Lower leg skin (tissue), 3 donors: ENCODE data around the gene ZNF888.

Experiments used
- CTCF ChIP-seq, 3 donors: fragments of 450-650 bp; IDR thresholded peaks; one replicate each; pipeline ENCODE4 v1.5.1; 2016; ENCODE audit warnings: antibody characterized with exemption in 3 of 3, mild to moderate bottlenecking in 3 of 3, moderate library complexity in 2 of 3
- POLR2A ChIP-seq, 2 donors: fragments of 450-650 bp; IDR thresholded peaks; one replicate each; pipeline ENCODE4 v1.6.1; 2016 to 2017; ENCODE audit warnings: antibody characterized with exemption in 2 of 2, mild to moderate bottlenecking in 1 of 2, moderate library complexity in 1 of 2

DNA sequence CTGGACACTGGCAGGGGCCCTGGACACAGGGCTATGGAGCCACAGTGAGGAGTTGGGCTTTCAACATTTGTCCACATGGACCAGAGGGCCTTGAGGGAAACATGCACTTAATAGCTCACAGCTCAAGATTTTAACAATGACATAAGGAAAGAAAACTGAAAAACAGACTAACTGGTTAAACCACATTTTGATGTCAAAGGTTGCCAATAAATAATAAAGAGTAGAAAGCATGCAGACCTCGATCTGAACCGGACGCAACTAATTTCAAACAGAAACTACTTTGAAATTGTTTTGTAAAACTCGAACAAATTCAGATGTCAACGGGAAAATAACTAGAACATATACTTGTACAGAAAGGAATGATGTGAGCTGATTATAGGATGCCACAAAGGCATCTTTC lies 15.5 kb upstream of the ZNF888 start:
- no peak for TF ChIP-seq CTCF (IDR thresholded peaks at IDR 0.05)
- no peak for TF ChIP-seq POLR2A (IDR thresholded peaks at IDR 0.05)
